Measurements from ENCODE around the gene ACSS1. TPM values are rescaled to one million over a fixed set of nuclear protein-coding genes. Genes with fewer than 3 reads are reported as not detected.

ACSS1 gene
- total RNA-seq, 1 donor from 2014 or later = 21.1 TPM

DNA sequence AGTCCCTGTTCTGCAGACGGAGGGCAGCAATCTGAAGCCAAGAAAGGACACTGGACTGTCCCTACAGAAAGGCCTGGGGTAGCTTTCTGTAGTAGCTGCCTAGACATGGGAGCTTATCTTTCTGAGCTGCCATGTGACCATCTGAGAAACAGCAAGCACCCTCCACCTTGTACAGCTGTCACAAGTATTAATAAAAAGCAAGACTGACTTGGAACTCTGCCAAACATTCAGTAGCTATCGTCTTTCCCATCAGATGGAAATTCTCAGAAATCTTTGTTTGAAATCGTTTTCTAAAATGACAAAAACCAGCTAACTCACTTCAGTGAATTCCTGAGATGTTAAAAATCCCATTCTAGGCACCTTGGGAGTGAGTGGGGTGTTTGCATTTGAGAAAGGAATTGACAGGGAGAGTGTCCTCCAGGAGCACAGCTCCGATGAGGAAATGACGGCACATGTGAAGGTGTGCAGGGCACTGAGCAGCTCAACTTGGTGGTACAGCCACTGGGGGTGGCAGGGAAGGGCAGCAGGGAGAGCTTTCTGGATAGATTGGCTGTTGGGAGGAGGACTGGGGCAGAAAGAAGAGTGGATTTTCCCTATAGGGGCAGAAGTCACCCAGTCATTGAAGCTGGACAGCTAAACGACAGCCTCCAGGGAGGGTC is 24.5 kb downstream of the ACSS1 start:
- no peak for DNase-seq (ENCODE audit: extremely low read depth, low read depth, low spot score)

DNA sequence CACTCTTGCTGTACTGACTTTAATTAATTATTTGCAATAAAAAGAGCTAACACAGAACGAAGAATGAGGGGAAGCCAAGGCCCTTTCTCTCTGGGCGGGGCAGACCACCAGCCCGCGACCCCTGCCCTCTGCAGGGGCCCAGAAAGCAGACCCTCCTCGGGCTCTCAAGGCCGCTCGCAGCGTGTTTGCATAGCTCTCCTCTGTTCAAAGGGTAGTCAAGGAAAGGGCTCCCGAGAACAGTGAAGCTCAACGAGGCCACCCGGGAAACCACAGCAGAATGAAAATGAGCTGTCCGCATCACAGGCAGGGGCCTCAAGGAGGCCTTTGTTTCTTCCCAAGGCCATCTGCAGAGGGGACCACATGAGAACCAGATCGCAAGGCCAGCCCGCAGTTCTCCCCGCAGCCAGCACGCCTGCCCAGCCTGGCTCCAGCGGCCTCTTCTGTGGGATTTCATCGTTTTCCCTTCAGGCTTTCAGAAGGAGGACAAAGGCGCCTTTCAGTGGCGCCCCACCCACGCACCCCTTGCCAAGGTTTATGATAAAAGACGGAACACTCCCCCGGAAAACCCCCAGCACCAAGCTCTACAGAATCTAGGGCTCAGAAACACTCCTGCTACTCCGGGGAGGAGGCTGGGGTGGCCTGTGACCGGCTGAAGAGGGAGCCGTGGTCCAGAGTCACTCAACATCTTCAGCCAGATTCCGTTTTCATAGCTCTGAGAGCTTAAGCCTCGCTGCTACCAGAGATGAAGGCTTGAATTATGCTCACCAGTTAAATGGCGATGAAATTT is 25.3 kb downstream of the ACSS1 start:
- DNase-seq (ENCODE audit: extremely low read depth, low read depth, low spot score) = no peak

- DNase-seq (ENCODE audit: extremely low read depth, low read depth, low spot score) = no peak
Observed at GRCh38 chr20:25032065-25032477, 25.9 kb downstream of the ACSS1 start.

GRCh38 chr20:25031241-25031640 is 26.7 kb downstream of the ACSS1 start:
- DNase-seq (ENCODE audit: extremely low read depth, low read depth, low spot score) = no peak

DNA sequence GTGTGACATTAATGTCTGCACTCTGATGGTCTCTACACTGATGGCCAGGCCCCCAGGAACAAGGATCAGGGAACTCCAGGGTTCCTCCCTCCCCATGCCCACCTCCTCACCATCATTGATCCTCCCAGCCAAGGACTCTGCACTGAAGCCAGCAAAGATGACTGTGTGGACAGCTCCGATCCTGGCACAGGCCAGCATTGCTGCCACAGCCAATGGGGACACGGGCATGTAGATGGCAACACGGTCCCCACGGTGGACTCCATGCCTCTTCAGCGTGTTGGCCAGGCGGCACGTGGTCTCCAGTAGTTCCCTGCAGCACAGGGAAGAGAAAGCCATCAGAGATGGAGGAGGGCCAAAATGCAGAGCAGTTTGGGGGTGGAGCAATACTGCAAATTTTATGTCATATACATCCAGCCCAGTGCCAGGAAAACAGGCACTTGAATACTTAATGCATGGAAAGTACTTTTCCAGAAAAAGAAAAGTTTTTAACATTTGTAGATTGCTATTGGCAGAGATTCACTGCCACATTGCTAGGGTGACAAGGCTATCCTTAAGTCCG is 27.2 kb downstream of the ACSS1 start:
- DNase-seq (ENCODE audit: extremely low read depth, low read depth, low spot score) = no peak

GRCh38 chr20:25030007-25030648 is 27.8 kb downstream of the ACSS1 start:
- no peak for DNase-seq (ENCODE audit: extremely low read depth, low read depth, low spot score)

- DNase-seq (ENCODE audit: extremely low read depth, low read depth, low spot score) = no peak
Observed at GRCh38 chr20:25025986-25026605, 31.8 kb downstream of the ACSS1 start.

DNA sequence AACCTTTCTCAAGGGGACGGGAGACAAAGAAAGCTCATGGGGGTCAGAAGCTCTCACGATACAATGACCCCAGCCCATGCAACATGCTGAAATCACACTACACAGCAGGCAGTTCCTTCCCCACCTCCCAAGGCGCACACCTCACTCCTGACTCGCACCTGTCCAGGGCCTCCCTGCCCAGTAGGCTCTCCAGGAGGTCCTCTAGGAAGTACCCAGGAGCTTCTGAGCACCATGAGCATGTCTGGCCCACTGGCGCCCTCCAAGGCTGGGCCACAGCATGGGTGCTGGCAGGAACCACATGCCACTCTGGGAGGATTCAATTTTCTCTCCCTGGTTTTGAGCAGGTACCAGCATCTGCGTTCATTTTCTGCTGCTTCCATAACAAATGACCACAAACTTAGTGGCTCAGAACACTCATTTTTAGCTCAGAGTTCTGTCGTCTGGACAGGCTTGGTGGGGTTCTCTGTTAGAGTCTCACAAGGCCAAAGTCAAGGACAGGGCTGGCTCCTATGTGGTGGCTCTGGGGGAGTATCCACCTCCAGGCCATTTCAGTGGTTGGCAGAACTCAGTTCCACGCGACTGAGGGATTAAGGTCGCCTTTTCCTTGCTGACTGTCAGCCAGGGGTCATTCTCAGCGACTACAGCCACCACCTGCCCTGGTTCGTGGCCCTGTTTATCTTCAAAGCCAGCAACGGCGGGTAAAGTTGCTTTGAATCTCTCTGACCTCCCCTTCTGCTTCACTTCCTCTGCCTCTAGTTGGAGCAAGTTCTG is 32.7 kb downstream of the ACSS1 start:
- DNase-seq (ENCODE audit: extremely low read depth, low read depth, low spot score) = no peak

- no peak for DNase-seq (ENCODE audit: extremely low read depth, low read depth, low spot score)
Observed at GRCh38 chr20:25024171-25024570, 33.8 kb downstream of the ACSS1 start.

- DNase-seq (ENCODE audit: extremely low read depth, low read depth, low spot score) = no peak
Observed at GRCh38 chr20:25023356-25023755, 34.6 kb downstream of the ACSS1 start.

DNA sequence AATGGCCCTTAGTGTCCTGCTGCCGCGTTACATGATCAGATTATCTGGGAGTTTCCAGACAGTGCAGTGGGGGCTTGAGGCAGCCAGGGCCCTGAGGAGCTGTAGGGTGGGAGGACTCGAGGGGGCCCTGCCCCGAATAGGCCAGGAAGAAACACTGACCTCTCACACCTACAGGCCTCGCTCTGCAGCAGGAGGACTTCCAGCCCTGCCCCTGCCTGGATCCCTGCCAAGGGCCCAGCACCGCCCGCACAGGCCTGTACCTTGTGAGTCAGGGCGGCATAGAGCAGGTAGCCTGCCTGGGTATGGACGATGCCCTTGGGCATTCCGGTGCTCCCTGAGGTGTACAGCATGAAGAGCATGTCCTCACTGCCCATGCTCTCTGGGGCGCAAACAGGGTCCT is 35.3 kb downstream of the ACSS1 start:
- no peak for DNase-seq (ENCODE audit: extremely low read depth, low read depth, low spot score)

- no peak for DNase-seq (ENCODE audit: extremely low read depth, low read depth, low spot score)
Observed at GRCh38 chr20:25021336-25021735, 36.6 kb downstream of the ACSS1 start.

DNA sequence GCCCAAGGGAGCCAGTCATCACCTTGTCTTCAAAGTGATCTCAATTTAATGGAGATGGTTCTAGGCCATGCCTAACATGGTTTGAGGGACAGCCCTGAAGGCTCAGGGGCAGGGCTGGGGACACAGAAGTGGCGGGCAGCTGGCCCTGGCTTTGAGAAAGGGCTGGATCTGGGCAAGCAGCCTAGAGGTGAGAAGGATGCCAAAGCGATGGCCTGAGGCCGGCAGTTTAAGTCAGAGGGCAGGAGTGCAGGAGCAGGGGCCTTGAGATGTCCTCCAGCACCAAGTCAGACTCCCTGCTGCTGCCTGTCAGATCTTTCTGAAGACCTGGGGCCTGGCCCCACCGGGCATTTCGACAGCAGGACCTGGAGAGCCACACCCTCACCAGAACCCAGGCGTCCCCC is 37.0 kb downstream of the ACSS1 start:
- DNase-seq (ENCODE audit: extremely low read depth, low read depth, low spot score) = no peak

DNA sequence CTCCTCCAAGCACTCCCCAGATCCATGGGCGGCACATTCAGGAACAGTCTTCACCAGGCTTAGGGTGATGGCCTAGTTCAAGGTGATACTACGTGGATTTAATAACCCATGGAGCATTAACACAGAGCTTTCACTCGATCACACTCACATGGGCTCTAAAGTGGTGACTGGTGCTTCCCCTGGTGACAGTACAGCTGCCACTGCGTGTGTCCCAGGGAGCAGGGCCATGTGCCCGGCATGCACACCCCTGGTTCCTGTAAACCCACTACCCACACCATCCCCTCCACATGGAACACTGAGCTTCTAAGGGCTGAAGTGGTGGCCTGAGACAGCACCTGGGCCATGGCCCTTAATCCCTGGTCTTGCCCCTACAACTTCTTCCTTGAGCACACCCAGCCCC is 37.6 kb downstream of the ACSS1 start:
- no peak for DNase-seq (ENCODE audit: extremely low read depth, low read depth, low spot score)

- DNase-seq (ENCODE audit: extremely low read depth, low read depth, low spot score) = no peak
Observed at GRCh38 chr20:25019381-25020155, 38.4 kb downstream of the ACSS1 start.

DNA sequence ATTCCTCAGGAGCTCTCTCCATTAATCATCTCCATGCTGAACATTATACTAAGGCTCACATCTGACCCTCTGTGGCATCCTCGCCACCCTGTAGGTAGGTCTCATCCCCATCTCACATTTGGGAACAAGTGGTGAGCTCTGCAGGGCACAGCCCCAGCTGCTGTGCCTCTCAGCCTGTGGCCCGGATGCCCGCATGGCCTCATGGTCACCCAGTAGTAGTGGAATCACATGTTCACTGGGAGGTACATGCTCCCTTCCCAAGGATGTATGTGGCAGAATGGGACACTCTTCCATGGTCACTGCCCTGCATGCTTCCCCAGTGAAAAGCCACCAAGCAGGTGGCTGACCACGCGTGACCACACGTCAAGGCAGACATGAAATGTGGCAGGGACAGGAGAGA is 39.1 kb downstream of the ACSS1 start:
- DNase-seq (ENCODE audit: extremely low read depth, low read depth, low spot score) = no peak

DNA sequence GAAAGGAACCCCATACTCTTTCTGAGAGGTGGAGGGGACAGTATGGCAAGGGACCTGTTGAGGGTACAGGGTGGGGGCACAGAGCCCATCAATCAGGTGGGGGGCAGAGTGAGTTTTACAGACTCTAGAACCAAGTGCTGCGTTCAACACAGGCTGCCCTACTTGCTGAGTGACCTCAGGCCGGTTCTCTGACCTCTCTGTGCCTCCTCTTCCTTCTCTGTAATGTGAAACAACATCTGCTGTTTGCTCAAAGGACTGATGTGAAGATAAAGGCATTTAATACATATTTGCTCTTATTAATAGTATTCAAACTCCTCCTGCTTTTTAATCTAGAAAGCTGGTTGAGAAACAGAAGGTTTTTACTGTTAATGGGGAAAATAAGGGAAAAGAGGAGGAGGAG is 39.5 kb downstream of the ACSS1 start:
- DNase-seq (ENCODE audit: extremely low read depth, low read depth, low spot score) = no peak

DNA sequence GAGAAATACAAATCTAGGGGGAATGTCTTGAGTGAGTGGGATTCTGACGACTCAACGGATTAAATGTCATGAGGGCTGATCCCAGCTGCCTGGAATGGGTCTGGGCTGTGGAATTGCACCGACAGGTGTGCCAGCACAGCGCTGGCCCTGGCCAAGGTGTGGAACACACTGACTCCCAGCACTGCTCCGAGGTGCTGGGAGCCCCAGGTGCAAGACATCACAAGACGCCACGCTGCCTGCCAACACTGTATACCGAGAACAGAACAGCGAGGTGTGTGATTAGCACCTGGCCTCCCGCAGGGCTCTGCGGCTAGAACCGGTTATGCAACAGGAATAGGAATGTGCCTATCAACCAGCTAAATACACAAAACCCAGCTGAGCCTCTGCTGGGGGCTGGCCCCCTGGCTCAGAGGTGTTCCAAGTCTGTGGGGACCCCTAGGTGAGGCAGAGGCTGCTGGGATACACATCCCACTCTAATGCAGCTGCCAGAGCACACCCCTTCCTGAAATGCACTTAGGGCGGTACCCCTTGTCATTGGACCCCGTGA is 40.6 kb downstream of the ACSS1 start:
- DNase-seq (ENCODE audit: extremely low read depth, low read depth, low spot score) = no peak

DNA sequence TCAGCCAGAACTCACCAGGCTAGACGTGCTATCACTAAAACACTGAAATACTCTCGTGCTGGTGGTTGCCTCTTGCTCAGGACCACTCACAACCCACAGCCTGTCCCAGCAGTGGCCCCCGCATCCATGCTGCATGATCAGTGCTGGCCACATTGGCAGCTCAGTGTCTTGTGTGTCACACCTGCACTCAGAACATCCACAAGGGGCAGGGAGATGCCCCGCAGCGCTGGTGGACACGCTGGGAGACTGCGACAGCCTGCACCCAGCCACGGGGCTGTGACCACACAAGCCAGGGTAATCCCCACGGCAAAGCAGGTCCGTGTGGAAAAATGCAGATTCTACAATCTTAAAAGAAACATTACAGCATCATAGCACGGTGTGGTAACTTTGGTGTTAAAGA is 41.5 kb downstream of the ACSS1 start:
- no peak for DNase-seq (ENCODE audit: extremely low read depth, low read depth, low spot score)
